ENCODE measurements around the gene RLF.

DNA sequence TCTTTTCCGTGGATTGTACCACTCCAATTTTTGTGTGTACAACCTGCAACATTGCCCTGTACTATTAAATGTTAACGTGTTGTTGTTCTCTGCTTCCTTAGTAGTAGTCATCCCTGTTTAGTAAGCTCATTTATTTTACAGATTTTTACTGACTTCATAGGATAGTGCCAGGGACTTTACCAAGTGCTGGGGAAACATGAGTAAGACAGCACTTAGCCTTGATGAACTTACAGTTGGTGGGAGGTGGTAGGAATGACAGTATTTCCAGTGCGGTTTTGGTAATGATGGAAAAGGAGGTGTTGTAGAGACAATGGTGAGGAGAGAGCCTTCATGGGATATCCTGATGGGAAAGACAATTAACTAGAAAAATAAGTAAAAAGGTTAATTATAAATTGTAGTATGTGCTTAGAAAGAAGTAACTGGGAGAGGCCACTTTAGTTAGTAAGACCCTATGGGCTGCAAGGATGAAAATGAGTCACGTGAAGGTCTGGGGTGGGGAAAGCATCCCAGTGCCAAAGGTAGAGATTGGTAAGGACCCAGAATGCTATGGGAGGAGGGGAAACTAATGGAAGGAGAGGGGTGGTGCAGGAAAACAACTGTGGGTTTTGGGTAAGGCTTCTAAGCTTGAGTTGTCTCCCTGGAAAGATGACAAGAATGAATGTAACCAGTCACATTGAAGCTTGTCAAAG is 1.7 kb downstream of the RLF start:
- TF ChIP-seq, protein P1, sequence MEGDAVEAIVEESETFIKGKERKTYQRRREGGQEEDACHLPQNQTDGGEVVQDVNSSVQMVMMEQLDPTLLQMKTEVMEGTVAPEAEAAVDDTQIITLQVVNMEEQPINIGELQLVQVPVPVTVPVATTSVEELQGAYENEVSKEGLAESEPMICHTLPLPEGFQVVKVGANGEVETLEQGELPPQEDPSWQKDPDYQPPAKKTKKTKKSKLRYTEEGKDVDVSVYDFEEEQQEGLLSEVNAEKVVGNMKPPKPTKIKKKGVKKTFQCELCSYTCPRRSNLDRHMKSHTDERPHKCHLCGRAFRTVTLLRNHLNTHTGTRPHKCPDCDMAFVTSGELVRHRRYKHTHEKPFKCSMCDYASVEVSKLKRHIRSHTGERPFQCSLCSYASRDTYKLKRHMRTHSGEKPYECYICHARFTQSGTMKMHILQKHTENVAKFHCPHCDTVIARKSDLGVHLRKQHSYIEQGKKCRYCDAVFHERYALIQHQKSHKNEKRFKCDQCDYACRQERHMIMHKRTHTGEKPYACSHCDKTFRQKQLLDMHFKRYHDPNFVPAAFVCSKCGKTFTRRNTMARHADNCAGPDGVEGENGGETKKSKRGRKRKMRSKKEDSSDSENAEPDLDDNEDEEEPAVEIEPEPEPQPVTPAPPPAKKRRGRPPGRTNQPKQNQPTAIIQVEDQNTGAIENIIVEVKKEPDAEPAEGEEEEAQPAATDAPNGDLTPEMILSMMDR (IDR thresholded peaks at IDR 0.05; ENCODE audit: low read length) = no peak
- TF ChIP-seq EZH2 (optimal IDR thresholded peaks at IDR 0.05; ENCODE audit: low read depth, low read length) = no peak

All from MM.1S (cell line).